ENCODE data around the gene BICRAL.

DNA sequence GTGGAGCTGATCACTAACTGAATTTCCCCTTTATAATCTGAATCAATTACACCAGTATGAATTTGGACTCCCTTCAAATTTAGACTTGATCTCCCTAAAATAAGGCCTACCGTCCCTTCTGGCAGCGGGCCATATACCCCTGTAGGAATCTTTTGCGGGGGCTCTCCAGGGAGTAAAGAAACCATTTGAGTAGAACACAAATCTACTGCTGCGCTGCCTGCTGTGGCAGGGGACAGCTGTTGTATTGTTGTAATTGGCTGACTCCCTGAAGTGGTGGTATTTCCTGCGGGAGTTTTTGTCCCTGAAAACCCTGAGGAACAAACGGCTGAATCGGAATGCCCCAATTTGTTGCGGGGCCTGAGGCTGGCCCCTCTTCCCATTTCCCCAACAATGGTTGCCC, 118.0 kb downstream of the BICRAL start:
- TF ChIP-seq EZH2 (IDR thresholded peaks at IDR 0.05; ENCODE audit: insufficient read depth, poor library complexity, severe bottlenecking), result no peak
- TF ChIP-seq EZH2phosphoT487 (IDR thresholded peaks at IDR 0.05; ENCODE audit: insufficient read depth, low read depth), result no peak
